ENCODE measurements around the gene CACNA1C.
A peak's percentile ranks its signal among the peaks of the same experiment; 100 is the strongest.
"Not testable (repeated sequence)": the region's sequence is repeated elsewhere in the genome, so short reads cannot be mapped to it uniquely, and the experiment has no call there.

The CACNA1C gene

DNA sequence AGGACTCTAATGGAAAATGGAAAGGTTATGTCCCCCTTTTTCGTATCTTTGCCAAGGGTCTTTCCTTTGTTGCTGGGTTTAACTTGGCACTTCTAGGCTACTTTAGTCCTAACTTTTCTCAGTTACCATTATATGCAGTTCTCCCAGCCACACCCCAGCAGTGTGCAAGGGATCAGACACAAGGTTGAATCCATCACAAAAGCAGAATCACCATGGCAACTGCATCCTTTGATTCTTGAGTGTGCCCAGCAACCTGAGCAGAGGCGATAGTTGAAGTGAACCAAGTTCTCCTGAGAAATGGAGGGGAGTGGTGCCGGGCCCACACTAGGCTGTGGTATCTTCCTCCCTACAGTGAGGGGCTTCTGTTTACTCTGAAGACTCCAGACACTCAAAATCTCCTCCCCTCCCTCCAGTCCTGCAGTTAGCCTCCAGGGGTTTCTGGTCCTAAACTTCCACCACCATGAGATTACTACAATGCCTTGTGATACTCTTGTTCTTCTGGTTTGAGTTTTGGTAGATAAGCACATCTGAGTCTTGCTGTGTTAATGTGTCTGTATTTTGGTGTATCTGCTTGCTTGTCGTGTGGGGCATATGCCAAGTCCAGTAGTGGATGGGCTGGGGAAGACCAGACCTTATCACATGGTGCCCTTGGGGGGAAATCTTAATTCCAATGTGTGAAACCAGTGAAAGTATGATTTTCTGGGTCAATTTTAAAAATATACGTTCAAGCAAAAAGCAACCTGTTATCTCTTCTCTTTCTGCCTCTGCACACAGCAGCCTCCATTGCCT is 183.9 kb downstream of the CACNA1C start:
- DNase-seq = no peak

- DNase-seq = no peak
Observed at GRCh38 chr12:2238111-2238510, 185.3 kb downstream of the CACNA1C start.

- no peak for DNase-seq
Observed at GRCh38 chr12:2239381-2239871, 186.6 kb downstream of the CACNA1C start.

- DNase-seq = no peak
Observed at GRCh38 chr12:2240390-2240789, 187.6 kb downstream of the CACNA1C start.

DNA sequence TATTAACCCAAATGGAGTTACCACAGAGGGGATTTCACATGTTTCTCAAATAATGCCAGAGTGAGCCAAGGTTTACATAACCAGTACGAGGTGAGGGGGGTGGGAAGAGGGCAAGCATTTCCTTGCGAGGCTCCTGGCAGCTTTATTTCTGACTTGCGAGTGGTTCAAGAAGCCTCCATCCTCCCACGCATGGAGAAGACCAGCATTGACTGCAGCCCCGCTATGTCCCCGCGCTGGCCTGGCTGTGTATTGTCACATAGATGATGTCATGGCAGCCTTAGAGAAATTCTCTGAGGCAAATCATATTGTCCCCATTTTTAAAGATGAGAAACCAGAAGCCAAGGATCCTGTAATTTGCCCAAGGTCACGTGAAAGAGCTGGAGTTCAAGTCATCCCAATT is 188.2 kb downstream of the CACNA1C start:
- DNase-seq = no peak

DNA sequence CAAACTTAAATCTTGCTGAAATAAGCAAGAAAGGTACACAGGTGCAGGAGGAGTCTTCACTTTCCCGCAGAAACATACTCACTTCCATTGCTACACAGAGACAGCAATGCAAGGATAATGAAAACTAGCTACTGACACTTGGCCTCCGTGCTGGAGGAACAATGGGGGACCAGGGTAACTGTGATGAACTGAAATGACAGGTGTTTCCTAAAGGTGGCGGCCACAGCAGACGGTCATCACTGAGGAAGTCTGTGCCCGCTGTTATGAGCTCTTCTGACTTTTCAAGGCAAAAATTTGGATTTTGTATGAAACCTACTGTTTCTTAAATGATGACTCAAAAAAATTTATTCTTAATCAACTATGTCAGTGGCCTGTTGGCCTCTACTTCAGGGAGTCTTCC is 189.4 kb downstream of the CACNA1C start:
- no peak for DNase-seq

- no peak for DNase-seq
Observed at GRCh38 chr12:2242816-2243215, 190.0 kb downstream of the CACNA1C start.

- no peak for DNase-seq
Observed at GRCh38 chr12:2243275-2243674, 190.5 kb downstream of the CACNA1C start.

- no peak for DNase-seq
Observed at GRCh38 chr12:2244013-2244861, 191.4 kb downstream of the CACNA1C start.

GRCh38 chr12:2246358-2246757 is 193.6 kb downstream of the CACNA1C start:
- DNase-seq = no peak

DNA sequence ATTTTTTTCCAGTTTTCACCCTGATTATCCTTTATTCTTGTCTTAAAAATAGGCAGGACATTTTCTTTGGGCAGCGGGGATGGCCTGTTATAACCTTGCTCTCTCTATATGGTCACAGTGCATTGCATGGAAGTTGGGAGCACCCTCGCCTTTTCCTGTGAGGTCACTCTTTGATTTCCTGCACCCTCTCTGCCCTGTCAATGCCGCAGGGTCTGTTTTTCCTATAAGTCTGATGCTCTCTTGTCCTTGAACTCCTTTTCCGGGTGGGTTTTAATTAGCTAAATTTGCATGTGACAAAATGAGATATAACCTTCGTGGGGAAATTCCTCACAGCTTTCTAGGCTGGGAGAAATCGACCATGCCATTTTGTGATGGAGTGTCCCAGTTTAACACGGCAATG is 194.3 kb downstream of the CACNA1C start:
- DNase-seq = no peak

DNA sequence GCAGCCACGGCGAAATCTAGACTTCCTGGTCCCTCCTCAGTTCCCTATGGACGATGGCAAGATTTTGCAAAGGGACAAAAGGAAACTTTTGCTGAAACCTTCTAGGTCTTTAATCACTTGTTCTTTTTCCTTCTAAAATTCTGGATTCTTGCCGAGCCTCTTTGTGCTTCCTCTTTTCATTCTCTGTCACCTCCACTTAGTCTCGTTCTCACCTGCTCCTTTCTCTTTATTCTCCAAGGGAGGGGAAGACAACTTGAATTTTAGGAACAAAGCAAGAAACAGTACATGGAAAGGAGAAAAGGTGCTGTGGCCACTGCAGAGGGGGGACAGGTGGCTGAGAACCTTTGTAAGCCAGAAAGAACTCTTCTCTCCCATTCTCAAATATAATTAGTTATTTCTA is 194.8 kb downstream of the CACNA1C start:
- DNase-seq = no peak

GRCh38 chr12:2248087-2248900 is 195.5 kb downstream of the CACNA1C start:
- no peak for DNase-seq

DNA sequence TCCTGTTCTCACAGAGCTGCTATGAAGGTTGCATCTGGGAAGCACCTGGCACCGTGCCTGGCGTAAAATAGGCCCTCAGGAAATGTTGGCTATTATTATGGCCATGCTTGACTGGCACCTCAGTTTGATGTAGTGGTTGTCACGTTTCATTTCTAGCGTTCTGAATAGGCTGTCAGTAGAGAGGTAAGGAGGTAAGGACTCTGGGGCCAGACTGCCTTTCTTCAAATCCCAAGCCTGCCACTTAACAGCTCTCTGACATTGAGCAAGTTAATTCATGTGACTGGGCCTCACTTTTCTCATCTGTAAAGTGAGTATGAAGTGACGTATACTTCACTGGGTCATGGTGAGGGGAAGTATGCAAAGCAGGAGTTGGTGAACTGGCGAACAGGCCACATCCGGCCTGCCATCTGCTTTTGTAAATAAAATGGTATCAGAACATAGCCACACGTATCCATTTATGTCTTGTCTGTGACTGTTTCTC is 196.2 kb downstream of the CACNA1C start:
- DNase-seq = no peak

GRCh38 chr12:2250797-2251196 is 198.0 kb downstream of the CACNA1C start:
- no peak for DNase-seq

DNA sequence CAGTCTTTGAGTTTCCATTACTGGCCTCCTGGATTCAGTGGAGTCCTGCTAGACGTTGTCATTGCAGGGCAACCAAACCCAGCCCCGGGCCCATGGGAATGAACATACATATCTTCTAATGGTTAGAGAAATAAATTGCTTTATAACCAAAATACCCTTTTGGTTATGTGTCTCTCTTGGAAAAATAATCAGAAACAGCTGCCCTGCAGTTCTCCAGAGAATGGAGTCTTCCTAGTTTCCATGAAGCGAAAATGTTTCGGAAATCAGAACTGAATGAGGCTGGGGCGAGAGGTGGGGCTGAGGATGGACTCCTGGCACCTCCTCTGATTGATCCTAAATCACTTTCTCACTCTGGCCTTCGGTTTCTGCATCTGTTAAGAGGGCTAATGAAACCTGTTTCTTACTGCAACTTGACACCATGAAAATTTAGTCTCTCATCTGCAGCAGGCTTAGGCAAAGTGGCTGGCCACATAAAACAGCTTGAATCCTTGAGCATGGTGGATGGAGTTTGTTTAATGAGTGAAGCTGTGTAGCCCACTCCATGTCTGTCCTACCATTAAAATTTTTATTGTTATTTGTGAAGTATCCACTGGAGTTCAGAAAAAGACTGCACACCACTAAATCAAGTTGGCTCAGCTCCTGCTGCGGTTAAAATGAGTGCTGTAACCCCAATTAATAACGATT is 198.9 kb downstream of the CACNA1C start:
- no peak for DNase-seq

- DNase-seq = no peak
Observed at GRCh38 chr12:2255311-2255710, 202.5 kb downstream of the CACNA1C start.

- DNase-seq = not testable (repeated sequence)
Observed at GRCh38 chr12:2255731-2256130, 202.9 kb downstream of the CACNA1C start.

DNA sequence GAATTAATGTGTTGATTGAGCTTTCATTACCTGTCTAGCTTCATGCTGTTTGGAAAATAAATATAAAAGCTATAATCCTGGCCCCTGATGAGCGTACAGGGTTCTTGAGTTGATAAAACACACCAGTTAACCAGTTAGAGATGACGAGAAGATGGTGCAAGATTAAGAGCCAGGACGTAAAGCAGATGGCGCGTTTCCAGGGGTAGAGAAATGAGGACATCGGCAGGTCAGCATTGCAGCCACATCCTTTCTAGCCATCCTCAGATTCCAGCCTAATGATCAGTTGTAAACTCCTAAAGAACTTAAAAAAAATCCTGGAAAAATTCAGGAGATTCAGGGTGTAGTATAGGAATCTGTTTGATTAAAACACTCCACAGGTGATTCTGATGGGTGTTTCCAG is 203.7 kb downstream of the CACNA1C start:
- no peak for DNase-seq

DNA sequence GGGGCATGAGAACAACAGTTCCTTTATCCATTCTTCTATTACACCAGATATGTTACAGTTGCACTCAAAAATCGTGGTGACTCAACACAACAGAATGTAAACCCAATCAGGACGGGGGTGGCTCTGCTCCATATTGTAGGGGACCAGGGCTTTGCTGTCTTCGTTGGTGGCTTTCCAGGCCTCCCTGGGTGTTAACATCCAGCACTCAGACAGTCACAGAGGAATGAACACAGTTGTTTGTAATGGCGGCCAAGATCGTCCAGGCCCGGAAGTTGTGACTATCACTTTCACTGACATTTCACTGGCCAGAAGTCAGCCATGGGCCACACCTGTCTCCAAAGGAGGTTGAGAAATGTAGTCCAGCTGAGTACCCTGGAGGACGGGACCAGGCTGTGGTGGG is 204.1 kb downstream of the CACNA1C start:
- DNase-seq = no peak

- no peak for DNase-seq
Observed at GRCh38 chr12:2258025-2258424, 205.2 kb downstream of the CACNA1C start.

GRCh38 chr12:2259369-2259768 is 206.6 kb downstream of the CACNA1C start:
- DNase-seq = peak; percentile 28
